Measurements from ENCODE around the gene SDK2.

The SDK2 gene

DNA sequence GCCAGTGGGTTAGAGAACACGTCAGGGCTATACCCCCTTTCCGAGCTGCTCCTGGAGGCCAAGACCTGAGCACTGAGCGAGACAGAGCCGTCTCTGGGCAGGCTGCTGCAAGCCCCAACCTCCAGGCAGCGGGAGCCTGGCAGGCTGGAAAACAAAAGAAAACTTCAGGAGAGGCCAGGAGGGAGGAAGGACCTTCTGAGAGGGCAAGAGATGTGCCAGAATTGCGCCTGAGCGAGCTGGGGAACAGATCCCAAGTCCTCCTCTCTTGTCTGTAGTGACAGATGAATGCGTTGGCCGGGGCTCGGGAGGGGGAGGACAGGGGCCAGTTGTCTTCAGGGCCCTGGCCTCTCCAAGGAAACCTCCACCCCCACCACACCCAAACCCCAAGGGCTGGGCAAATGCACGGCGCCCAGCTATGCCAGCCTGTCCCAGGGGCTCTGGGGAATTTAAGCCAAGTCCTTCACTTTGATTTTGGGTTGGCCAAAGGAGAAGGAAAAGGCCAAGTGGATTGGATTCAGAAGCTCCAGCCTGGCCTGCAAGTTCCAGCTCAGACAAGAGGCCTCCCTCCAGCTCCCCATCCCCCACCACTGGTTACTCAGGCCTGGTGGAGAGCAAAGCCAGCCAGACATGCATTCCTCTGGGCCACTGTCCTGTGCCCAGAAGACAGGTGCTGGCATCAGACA lies 18.1 kb downstream of the SDK2 start:
- no peak for DNase-seq (ENCODE audit: insufficient read length, low spot score)
- no peak for FAIRE-seq
- TF ChIP-seq, protein P1, sequence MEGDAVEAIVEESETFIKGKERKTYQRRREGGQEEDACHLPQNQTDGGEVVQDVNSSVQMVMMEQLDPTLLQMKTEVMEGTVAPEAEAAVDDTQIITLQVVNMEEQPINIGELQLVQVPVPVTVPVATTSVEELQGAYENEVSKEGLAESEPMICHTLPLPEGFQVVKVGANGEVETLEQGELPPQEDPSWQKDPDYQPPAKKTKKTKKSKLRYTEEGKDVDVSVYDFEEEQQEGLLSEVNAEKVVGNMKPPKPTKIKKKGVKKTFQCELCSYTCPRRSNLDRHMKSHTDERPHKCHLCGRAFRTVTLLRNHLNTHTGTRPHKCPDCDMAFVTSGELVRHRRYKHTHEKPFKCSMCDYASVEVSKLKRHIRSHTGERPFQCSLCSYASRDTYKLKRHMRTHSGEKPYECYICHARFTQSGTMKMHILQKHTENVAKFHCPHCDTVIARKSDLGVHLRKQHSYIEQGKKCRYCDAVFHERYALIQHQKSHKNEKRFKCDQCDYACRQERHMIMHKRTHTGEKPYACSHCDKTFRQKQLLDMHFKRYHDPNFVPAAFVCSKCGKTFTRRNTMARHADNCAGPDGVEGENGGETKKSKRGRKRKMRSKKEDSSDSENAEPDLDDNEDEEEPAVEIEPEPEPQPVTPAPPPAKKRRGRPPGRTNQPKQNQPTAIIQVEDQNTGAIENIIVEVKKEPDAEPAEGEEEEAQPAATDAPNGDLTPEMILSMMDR (IDR thresholded peaks at IDR 0.05; ENCODE audit: insufficient read depth, missing control alignments) = no peak

DNA sequence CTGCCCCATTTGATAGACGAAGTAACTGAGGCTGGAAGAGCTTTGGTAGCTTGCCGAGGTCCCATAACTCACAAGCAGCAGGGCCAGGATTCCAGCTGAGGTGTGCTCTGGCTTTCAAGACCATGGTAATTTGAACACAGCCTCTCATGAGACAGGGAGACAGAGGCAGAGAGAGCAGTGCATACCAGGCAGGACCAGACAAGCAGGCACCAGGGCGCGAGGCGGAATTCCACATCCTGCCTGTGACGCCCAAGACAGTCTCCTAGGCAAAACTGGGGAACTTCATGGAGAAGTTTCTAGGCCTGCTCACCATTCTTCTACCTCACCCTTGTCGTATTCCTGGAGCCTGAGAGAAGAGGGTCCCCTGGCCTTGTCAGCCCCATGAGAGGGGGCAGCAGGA lies 19.2 kb downstream of the SDK2 start:
- DNase-seq (ENCODE audit: insufficient read length, low spot score) (no peak), FAIRE-seq (no peak)
- TF ChIP-seq, protein P1 (IDR thresholded peaks at IDR 0.05; ENCODE audit: insufficient read depth, missing control alignments) = no peak

DNA sequence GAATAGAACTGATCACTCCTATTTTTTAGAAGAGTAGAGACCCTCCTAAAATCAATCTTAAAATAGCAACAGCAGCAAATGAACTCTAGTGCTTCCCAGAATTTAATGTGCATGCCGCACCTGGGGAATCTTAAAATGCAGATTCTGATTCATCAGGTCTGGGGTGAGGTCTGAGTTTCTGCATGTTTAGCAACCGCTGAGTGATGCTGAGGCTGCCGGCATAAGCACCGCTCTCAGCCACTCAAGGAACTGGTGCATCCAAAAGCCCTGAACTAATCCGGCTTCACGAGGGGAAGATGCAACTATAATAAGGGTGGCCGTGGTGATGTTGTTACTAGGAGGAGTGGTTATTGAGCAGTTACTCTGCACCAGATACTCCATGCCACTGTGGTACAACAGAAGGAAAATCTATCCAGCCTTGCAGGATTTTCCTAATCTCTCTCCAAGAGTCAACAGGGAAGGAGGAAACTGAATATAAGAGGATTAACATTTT lies 19.7 kb downstream of the SDK2 start:
- FAIRE-seq = peak; percentile 99
- TF ChIP-seq, protein P1 (IDR thresholded peaks at IDR 0.05; ENCODE audit: insufficient read depth, missing control alignments) = no peak

GRCh38 chr17:73623818-73624217 lies 20.4 kb downstream of the SDK2 start:
- FAIRE-seq (no peak), DNase-seq (ENCODE audit: insufficient read length, low spot score) (no peak)

More for the DNA sequence above, 19.7 kb downstream of the SDK2 start:
- DNase-seq (ENCODE audit: insufficient read length, low spot score) = no peak

GRCh38 chr17:73623247-73623646 lies 21.0 kb downstream of the SDK2 start:
- DNase-seq (ENCODE audit: insufficient read length, low spot score) = no peak
- TF ChIP-seq, protein P1 (IDR thresholded peaks at IDR 0.05; ENCODE audit: insufficient read depth, missing control alignments) = no peak
- FAIRE-seq = no peak

More at GRCh38 chr17:73623818-73624217, 20.4 kb downstream of the SDK2 start:
- TF ChIP-seq, protein P1 (IDR thresholded peaks at IDR 0.05; ENCODE audit: insufficient read depth, missing control alignments) = no peak

DNA sequence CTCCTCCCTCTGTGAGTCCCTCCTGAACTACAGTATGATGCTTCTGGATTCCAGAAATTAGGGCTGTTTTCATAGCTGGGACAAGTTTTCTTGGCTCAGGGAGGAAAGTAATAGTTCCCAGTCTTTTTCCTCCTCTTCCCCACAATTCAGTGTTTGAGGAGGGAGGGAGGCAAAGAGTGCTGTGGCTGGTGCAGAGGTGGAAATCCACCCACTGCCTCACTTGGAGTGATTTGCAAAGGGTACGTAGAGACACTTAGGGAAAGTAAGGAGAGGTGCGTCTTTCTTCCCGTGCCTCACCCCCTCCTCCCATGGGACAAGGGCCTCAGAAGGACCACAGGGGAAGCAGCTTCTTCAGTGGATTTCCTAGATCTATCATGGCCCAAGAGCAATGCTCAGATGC lies 21.9 kb downstream of the SDK2 start:
- FAIRE-seq (no peak), DNase-seq (ENCODE audit: insufficient read length, low spot score) (no peak)
- TF ChIP-seq, protein P1 (IDR thresholded peaks at IDR 0.05; ENCODE audit: insufficient read depth, missing control alignments) = no peak

DNA sequence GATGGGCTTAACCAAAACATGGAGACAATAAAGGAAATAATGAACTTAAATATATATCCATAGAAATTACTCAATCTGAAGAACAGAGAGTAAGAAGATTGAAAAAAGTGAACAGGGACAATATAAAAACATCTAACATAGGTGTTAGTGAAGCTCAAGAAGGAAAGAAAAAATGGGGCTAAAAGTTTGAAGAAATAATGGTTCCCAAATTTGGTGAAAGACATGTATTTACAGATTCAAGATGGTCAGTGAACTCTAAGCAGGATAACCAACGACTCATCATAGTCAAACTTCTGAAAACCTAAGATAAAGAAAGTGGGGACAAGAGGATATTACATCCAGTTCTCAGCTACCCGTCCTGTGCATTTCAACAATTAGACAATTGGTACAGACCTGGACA lies 22.6 kb downstream of the SDK2 start:
- no peak for FAIRE-seq
- no peak for DNase-seq (ENCODE audit: insufficient read length, low spot score)

More for the DNA sequence above, 22.6 kb downstream of the SDK2 start:
- TF ChIP-seq, protein P1 (IDR thresholded peaks at IDR 0.05; ENCODE audit: insufficient read depth, missing control alignments) = no peak
